OCI-LY3 (cell line): ENCODE results near the gene ADAMTS2.

Source experiments
- CTCF ChIP-seq: fragments of 200-600, 300-600 bp; sonication (generic); IDR thresholded peaks from 2 replicates; pipeline ENCODE4 v1.5.1; 2014; ENCODE audit warnings: antibody characterized with exemption, low read length, low read depth
- EZH2phosphoT487 ChIP-seq: fragments of 200-600 bp; shearing (Covaris generic); IDR thresholded peaks from 2 replicates; pipeline ENCODE4 v1.6.1; 2018; ENCODE audit warnings: antibody characterized with exemption, mixed run types, low read depth

- TF ChIP-seq CTCF (no peak), EZH2phosphoT487 (no peak)
Measured at GRCh38 chr5:179268399-179268952, 76.8 kb downstream of the ADAMTS2 start.
